GM18909 (cell line): Measurements from ENCODE around the gene PRR29.
"Not testable (repeated sequence)": the region's sequence is repeated elsewhere in the genome, so short reads cannot be mapped to it uniquely, and the experiment has no call there.

Experiments
- ATAC-seq: cut with Tn5 transposase; IDR thresholded peaks from one replicate; pipeline ENCODE4 v1.9.1; 2021; ENCODE audit warnings: mild to moderate bottlenecking; ENCODE audit not compliant: unreplicated experiment, poor library complexity

PRR29 gene

DNA sequence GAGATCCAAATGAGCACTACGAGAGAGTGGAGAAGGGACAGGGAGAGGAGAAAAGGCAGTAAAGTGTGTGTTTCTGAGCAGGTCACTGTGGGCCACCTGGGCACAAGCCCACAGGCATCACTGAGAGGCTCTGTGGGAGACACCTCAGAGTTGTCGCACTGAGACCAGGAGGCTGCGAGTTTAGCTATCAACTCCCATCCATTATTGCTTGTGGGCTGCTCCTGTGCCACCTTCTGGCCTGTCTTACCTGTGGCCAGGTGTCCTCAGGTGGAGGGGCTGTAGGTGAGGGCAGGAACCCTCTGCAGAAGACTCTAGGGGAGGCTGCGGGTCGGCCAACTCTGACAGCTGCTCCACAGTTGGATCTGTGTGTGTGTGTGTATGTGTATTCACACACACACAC is 2.5 kb upstream of the PRR29 start:
- no peak for ATAC-seq

DNA sequence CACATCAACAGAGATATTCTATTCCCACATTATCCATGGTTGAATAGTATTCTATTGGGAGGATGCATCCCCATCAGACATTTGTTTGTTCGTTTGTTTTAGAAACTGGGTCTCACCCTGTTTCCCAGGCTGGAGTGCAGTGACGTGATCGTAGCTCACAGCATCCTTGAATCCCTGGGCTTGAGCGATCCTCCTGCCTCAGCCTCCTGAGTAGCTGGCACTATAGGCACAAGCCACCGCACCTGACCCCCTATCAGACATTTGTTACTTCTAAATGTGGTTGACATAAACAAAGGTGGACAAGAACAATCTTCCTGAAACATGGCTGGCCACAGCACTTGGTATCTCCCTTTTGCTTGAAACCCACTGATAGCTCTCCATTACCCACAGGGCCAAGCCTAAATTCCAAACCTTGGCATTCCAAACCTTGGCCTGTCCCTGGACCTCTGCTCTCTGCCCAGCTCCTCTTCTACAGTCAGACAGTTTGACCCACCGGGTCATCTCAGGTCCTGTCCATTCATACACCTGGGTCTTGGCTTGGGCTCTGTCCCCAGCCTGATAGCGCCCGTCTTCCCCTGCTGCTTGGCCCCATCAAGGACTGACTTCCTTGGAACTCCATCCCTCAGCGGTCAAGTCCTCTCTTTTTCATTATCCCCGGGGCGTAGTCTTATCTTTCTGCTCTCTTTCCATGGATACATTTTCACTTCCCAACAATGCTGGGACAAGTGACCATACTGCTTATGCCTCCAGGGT is 1.5 kb upstream of the PRR29 start:
- no peak for ATAC-seq

DNA sequence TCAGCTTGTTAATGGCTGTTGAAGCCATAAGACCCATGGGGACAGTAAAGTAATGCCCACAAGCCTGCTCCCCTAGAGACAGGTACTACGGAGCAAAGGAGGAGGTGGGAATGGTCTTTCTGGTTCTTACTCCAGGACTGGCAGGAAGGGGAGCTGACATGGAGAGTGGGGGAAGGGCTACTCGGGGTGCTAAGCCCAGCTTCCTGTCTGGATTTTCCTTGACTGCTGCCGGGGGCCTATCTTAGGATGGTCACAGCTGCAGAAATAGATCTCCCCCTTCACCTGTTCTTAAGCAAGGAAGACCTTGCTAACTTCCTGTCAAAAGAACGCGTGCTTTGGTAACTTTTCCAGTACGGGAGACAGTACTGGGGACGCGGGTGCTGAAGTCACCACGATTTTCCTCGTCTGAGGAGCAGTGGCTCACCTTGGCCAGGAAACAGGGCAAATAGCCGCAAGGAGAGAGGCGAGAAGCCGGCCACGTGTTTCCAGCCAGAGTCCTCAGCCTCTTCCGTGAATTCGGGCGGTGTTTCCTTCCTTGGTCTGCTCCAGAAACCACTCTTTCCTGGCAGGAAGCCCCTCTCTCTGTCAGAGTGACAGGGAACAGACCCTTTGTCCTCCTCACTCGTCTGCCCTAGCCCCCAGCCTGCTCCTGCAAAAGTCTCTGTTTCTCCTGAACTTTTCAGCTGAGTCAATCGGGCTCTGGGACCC is 656 bp upstream of the PRR29 start:
- no peak for ATAC-seq

DNA sequence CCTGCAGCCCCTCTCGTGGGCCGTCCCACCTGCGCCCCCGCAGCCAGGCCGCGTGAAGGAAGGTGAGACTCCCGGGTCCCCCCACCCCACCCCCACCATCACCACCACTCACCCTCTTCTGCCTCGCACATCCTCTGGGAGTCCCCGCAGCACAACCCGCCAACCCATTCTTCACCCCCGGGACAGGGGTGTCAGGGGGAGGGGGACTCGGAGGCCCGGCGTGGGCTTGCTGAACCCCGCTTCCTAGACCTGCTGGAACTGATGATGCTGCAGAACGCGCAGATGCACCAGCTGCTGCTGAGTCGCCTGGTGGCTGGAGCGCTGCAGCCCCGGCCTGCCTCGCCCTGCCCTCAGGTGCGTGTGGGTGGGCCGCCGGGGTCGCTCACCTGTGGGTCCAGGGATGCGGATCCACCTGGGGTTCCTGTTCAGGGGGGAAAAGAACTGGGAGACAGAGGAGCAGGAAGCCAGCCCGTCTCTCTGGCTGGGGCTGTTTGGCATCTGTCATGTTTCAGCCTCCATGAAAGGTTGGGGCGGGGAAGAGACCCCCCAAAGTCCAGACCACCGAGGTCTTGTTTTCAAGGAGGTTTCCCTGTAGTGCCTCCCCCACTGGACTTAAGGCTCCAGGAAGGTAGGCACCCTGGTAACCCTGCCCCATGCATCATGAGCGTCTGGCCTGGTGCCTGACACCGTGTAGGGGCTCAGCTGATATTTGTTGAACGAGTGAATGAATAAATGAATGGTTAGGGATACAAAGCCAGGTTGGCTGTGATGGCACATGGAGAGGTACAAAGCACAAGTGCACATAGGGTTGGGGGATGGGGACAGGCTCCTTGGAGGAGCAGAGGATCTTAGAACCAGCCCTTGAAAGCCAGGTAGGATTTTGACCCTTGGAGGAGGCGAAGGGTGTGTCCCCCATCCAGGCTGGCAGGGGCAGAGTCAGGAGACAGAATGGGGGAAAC is 849 bp downstream of the PRR29 start:
- ATAC-seq, result no peak

DNA sequence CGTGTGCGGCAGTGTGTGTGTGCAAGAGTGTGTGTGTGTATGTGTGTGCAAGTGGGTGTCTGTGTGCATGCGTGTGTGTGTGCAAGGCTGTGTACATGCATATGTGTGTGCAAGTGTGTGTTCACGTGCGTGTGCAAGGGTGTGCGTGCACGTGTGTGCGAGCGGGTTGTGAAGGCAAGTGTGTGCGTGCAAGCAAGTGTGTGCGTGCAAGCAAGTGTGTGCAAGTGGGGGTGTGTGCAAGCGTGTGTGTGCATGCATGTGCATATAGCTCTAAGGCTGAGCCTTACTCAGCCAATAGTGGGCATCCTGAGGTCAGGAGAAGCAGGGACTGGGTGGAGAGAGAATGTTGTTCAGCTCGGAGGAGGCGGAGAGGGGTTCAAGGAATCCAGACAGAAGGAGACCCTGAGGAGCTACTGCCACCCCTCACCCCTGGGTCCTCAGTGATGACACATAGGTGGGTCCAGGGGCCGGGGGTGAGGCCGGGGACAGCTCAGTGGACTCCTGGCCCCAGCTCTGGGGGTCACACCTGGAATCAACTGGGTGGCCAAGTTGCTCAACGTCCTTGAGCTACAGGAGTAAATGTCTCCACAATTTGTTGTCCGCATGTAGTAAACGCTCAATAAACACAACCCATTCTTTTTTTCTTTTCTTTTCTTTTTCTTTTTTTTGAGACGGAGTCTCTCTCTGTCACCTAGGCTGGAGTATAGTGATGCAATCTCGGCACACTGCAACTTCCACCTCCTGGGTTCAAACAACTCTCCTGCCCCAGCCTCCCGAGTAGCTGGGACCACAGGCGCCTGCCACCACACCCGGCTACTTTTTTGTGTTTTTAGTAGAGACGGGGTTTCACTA is 1.8 kb downstream of the PRR29 start:
- ATAC-seq, result no peak

DNA sequence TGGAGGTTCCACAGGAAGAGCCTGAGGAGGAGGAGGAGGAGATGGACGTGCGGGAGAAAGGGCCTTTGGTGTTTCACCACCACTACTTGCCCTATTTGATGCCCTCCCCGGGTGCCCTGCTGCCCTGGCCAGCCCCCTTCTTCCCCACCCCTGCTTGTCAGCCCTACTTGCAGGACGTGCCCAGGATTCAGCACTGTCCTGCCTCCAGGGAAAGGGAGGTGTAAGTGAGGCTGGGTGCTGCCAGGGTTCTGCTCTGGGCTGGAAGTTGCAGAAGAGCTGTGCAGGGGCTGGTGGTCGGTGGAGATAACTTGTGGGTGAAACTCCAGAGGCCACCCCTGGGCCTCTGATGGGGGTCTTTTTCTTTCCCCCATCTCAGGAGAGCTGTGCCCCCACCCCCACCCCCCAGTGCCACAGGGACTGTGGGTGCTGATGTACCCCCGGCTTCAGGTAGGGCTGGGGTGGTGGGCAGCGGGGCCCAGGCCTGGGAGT is 3.0 kb downstream of the PRR29 start:
- ATAC-seq, result no peak

DNA sequence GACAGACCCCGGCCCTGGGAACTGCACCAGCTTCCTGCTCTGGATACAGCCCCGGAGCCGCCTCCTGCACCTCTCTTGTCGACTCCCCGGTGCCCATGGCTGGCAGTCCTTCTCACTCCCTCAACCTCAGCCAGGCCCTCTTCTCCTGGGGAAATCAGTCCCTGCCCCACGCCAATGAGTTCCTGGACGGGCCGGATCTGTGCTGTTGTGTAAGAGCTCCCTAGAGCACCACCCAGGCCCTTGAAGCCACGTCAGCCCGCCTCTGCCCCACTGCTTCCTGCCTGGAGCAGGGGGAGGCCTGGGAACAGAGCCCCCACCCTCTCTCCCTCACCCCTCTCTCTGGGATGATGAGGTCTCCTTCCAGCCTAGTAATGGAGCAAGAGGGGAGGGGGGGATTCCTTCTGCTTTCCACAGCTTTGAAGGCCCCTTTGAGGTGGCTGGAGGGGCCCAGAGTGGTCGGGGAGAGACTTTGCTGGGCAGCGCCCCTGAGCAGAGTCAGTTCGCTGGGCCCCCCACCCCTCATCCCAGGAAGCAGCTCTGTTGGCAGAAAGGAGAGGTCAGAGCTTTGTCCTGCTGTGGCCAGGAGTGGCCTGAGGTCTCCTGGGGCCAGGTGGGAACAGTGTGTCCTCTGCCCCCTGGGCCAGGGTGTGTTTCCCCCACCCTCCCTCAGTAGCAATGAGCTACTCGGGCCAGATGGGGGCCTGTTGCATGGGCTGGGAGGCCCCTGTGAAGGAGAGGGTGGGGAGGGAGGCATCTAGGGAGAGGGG is 3.8 kb downstream of the PRR29 start:
- ATAC-seq, result no peak

DNA sequence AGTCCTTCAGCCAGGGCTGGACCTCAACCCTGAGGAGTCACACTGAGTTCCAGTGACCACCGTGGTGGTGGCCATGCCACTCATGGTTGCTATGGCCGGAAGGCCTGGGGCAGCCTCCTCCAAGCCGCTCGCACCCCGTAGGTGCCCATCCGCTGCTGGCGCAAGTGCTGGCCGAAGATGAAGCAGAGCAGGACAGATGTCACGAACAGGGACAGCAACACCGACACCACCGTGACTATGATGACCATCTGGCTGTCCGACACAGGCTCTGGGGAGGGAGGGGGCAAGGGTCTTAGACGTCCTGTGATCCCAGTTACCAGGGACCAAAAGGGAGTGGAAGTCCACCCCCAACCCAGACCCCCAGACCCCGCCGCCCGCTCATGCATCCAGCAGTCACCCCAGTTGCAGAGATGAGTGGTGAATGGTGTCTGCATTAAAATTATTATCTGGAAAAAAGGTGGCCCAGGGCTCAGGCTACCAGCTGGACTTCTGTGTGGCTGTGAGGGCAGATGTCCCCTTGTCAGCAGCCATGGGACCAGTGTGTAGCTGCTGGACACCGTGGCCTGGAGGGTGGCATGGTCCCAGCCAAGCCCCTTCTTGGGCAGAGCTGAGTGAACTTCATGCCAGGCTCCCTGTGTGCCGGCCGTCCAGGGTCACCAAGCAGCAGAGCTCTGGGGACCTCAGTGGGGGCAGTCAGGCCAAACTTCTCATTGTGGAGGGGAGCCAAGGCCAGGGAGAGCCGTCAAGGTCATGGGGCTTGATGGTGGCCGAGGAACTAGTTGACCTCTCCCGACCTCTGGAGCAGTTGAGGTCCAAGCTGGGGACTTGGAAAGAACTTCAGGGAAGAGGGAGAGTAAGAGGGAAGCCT is 4.7 kb downstream of the PRR29 start:
- ATAC-seq, result no peak

DNA sequence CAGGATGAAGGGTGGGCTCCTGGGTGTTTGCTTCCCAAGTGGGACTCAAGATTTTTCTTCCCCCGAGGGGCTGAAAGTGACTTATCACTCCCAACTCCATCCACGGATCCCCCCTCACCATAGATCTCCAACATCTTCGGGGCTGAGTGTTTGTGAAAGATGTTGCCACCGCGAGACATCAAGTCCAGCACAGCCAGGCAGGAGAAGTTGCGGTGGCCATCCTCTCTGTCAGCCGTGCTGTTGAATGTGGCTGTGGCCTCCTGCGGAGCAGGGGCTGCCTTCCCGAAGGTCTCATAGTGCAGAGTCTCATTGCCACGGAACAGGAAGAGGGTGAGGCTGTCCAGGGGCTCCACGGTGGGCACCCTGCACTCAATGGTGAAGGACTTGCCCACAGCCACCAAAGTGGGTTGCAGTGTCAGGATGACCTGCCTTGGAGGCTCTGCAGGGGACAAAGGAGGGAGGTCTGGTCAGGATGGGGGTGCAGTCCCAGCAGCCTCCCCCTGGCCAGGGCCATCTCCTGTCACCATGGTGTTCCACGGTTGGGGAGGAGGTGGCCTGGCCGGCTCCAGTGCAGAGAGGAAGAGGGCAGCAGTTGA is 5.5 kb downstream of the PRR29 start:
- no peak for ATAC-seq

DNA sequence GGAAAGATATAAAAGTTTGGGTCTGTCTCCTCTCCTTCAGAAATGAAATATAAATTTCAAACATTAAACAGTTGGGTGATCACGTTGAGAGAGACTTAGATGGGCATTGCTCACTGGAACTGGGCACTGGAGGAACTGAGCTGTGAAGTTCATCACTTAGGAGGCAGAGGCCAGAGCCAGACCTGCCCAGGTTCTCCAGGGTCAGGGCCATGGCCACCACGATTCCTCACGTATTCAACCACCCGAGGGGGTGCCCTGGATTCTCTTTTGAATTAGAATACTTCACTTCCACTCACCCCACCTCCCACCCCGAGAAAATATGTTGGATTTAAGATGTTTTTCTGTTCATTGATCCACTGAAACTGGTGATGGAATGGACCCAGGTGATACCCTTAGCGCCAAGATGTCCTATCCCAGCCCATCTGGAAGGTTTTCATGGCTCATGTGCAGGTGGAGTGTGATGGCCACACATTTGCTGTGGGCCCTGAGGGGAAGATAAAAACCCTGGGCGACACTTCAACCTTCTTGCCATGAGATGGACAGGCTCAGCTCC is 6.1 kb downstream of the PRR29 start:
- ATAC-seq, result no peak

DNA sequence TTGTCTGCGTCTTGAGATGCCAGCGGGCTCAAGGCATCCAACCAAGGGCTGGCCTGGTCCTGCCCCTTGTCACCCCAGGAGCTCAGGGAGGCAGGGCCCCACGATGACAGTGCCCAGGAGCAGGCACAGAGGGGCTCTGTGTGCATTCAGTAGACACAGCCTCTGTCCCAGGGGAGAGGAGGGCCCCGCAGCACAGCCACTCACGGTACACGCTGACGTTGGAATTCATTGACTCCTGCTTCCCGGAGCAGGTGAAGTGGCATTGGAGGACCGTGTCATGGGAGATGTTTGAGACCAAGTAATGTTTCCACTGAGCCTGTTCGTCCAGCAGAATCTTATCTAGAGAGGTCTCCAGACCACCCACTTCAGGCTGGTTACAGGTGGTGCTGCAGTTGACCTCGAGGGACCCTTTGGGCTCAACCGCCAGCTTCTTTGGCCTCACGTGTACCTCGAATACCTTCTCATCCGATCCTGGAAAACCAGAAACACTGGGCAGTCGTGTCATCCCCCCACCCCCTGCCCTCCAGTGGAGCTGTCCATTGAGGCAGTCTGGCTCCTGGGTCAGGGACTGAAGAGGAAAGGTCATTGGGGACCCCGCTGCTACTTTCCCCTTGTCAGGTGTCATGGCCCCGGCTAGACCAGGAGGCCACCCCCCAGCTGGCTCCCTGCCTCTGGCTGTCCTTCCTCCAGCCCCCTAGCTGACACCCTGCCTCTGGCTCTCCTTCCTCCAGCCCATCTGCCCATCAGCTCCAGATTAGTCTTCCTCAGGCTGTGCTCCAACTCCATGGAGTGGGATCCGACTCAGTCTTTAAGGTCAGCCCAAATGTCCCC is 7.0 kb downstream of the PRR29 start:
- no peak for ATAC-seq

DNA sequence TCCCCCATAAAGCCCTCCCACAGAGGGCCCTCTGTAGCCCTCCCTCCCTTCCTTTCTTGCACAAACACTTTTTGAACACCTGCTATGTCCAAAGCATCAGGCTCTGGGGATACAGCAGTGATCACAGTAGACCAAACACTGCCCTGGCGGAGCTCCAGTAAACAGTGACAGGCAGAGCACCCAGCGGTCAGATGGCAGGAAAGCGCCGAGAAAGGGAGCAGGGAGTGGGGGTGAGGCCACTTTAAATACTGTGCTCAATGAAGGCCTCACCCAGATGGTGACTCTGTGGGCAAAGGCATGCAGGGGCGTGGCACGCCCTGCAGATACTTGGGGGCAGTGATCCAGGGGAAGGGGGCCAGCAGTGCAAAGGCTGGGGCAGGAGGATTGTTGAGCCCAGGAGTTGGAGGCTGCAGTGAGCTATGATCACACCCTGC is 7.6 kb downstream of the PRR29 start:
- no peak for ATAC-seq

DNA sequence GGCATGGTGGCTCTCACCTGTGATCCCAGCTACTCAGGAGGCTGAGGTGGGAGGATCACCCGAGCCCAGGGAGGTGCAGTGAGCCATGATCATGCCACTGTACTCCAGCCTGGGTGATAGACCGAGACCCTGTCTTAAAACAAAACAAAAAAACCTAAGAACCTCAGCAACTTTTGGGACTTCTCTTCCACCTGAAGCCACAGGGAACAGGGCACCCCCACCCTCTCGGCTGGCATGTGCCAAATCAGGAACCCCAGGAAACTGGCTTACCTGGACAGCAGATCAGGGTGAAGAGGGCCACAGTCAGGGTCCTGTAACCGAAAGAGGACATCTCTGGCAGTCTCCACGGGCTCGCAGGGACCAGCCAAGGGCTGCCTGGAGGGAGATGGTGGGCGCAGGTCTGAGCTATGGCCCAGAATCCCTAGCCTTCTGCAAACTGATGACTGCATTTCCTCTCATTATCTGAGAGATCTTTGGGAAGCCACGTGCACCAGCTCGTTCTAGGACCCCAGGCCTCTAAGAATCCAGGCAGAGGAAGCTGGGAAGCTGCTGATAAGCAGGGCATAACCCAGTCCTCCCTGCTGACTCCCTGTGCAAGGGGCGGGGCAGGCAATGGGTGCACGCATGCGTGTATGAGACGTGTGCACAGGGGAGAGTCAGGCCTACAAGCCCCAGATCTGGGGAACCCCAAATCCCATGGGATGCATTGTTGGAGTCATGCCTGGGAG is 8.4 kb downstream of the PRR29 start:
- no peak for ATAC-seq

DNA sequence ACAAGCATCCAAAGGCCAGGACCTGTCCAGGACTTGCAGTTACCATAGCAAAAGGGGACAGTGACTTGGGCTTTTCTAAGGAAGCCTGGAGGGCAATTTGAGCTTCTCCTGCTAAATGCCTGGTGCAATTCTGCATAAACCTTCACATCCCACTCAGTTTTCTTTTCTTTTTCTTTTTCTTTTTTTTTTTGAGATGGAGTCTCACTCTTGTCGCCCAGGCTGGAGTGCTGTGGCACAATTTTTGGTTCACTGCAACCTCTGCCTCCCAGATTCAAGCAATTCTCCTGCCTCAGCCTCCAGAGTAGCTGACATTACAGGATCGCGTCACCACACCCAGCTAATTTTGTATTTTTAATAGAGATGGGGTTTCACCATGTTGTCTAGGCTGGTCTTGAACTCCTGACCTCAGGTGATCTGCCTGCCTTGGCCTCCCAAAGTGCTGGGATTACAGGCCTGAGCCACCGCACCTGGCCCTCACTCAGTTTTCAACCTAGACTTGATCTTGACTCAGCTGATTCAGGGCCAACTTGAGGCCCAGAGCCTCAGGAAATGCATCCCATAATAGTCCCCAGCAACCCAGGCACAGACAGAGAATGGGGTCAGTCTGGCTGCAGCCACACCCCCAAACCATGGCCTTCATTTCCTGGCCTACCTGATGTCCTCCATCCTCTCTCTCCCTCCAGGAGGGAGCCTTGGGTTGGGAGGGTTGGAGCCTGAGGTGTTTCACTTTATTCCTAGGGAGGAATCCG is 9.1 kb downstream of the PRR29 start:
- not testable (repeated sequence) for ATAC-seq

DNA sequence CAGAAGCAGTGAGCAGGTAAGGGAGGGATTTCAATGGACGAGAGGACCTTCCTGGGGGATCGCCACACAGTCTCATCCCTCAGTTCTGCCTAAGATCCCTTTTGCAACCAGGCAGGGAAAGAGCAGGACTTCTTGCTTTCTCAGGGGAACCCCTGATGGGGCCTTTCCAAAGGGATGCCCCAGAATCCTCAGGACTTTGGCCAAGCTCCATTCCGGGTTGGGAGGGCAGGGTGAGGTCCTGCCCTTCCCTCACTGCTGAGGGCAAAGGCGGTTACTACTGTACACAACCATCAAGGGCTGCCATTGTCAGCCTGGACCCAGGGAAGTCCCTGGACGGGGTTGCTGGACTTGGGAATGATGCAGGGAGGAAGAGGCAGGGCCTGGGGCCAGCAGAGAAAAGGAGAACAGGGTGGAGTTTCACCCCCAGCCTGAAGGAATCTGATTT is 9.7 kb downstream of the PRR29 start:
- ATAC-seq, result no peak
